ENCODE measurements around the gene OBSL1. TPM values are rescaled to one million over a fixed set of nuclear protein-coding genes. Genes with fewer than 3 reads are reported as not detected.
A peak's percentile ranks its signal among the peaks of the same experiment; 100 is the strongest.

Gene OBSL1
- total RNA-seq, 5 donors from 2014 or later (not counting 1 experiment from before 2014, with no cell fraction given), result 1.2 to 2.4 (median 1.2) TPM

DNA sequence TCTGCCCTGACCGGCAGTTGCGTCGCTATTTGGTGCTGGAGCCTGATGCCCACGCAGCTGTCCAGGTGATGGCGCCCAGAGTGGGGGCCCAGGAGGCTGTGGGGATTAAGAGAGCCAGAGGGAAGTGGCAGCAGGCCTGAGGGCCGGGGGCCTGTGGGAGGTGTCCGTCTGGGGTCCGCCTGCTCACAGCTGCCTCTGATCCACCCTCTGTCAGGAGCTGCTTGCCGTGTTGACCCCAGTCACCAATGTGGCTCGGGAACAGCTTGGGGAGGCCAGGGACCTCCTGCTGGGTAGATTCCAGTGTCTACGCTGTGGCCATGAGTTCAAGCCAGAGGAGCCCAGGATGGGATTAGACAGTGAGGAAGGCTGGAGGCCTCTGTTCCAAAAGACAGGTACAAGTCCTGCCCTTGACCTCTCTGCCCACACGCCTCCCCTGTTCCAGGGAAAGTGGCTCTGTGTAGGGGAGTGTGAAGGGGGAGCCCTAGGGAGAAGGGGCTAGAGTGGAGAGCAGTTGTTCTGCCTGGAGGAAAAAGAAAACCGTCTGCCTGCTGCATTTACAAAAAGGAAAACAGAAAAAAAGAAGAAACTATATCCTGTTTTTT, 37.9 kb upstream of the OBSL1 start:
- Histone ChIP-seq H3K36me3 (ENCODE audit: control insufficient read depth in 2 of 2, extremely low read depth in 1 of 2, insufficient read depth in 1 of 2, low read length in 1 of 2) (peaks cover 12 to 60% of the 10 kb centered on the region in 2 donors), H3K4me1 (ENCODE audit: control insufficient read depth in 1 of 2, extremely low read depth in 1 of 2, insufficient read depth in 2 of 2, low read length in 2 of 2) (peaks cover 2 to 12% of the 10 kb centered on the region in 2 experiments), H3K9me3 (no peaks in the 10 kb centered on the region), H3K4me3 (ENCODE audit: control insufficient read depth in 1 of 2, extremely low read depth in 1 of 2, low read length in 1 of 2) (no peak overlapping the region), H3K27ac (ENCODE audit: low read length) (no peak overlapping the region), H3K27me3 (replicated peaks in 1 of 2; ENCODE audit: control insufficient read depth in 2 of 2, extremely low read depth in 1 of 2, insufficient read depth in 2 of 2, low read length in 1 of 2) (no peaks in the 10 kb centered on the region)
- ChIA-PET POLR2A (no interaction called here), CTCF (no interaction called here)
- no peak overlapping the region for H3K27ac Mint-ChIP-seq
- WGBS (ENCODE audit: insufficient coverage), result 94% methylated on average over 9 of the region's 13 CpGs
- H3K27me3 Mint-ChIP-seq, result no peaks in the 10 kb centered on the region
- H3K9me3 Mint-ChIP-seq, result no peaks in the 10 kb centered on the region
- no peak overlapping the region for H3K4me3 Mint-ChIP-seq
- no peak for ATAC-seq (replicated peaks in 1 of 4)
- peaks cover 59% of the 10 kb centered on the region for H3K36me3 Mint-ChIP-seq
- H3K4me1 Mint-ChIP-seq, result peaks cover 11 to 13% (median 13%) of the 10 kb centered on the region in 3 donors
- DNase-seq, result no peak

DNA sequence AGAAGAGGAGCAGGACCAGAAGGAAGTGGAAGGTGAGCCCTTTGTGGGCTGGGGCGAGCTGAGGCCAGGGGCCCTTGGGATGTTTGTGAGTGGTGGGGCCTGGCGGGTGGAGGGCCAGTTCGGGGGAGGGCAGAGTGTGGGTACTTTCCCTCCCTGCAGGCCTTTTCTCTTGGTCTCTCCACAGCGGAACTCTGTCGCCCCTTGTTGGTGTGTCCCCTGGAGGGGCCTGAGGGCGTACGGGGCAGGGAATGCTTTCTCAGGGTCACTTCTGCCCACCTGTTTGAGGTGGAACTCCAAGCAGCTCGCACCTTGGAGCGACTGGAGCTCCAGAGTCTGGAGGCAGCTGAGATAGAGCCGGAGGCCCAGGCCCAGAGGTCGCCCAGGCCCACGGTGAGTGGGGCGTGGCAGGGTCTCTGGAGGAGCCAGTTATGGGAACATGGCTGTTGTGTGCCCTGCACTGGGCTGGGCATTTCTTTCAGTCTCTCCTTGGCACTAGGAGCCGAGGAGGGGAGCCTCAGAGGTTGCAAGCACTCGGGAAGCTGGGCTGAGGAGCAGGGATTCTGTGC, 37.1 kb upstream of the OBSL1 start:
- Mint-ChIP-seq H3K27me3 (no peaks in the 10 kb centered on the region), H3K4me3 (no peak overlapping the region), H3K27ac (no peak overlapping the region), H3K9me3 (no peaks in the 10 kb centered on the region), H3K4me1 (peaks cover 11 to 15% (median 13%) of the 10 kb centered on the region in 3 donors), H3K36me3 (peaks cover 64% of the 10 kb centered on the region)
- ChIA-PET POLR2A (no interaction called here), CTCF (no interaction called here)
- H3K4me1 ChIP-seq (ENCODE audit: control insufficient read depth in 1 of 2, extremely low read depth in 1 of 2, insufficient read depth in 2 of 2, low read length in 2 of 2), result peaks cover 2 to 12% of the 10 kb centered on the region in 2 experiments
- H3K9me3 ChIP-seq, result no peaks in the 10 kb centered on the region
- H3K27me3 ChIP-seq (replicated peaks in 1 of 2; ENCODE audit: control insufficient read depth in 2 of 2, extremely low read depth in 1 of 2, insufficient read depth in 2 of 2, low read length in 1 of 2), result no peaks in the 10 kb centered on the region
- no peak overlapping the region for H3K4me3 ChIP-seq (ENCODE audit: control insufficient read depth in 1 of 2, extremely low read depth in 1 of 2, low read length in 1 of 2)
- no peak for DNase-seq
- 86% methylated on average over 11 of the region's 15 CpGs for WGBS (ENCODE audit: insufficient coverage)
- H3K36me3 ChIP-seq (ENCODE audit: control insufficient read depth in 2 of 2, extremely low read depth in 1 of 2, insufficient read depth in 1 of 2, low read length in 1 of 2), result peaks cover 12 to 60% of the 10 kb centered on the region in 2 donors
- H3K27ac ChIP-seq (ENCODE audit: low read length), result no peak overlapping the region
- no peak for ATAC-seq (replicated peaks in 1 of 4)

DNA sequence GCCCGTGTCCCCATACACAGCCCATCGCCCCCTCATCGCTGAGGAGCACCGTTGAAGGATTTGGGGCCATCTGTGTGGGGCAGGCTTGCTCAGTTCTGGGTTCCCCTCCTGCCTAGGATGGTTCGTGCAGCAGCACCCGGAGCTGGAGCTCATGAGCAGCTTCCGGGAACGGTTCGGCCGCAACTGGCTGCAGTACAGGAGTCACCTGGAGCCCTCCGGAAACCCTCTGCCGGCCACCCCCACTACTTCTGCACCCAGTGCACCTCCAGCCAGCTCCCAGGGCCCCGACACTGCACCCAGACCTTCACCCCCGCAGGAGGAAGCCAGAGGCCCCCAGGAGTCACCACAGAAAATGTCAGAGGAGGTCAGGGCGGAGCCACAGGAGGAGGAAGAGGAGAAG, 36.6 kb upstream of the OBSL1 start:
- Mint-ChIP-seq H3K4me1 (peaks cover 10 to 14% (median 12%) of the 10 kb centered on the region in 3 donors), H3K9me3 (no peaks in the 10 kb centered on the region), H3K36me3 (peaks cover 63% of the 10 kb centered on the region), H3K27me3 (no peaks in the 10 kb centered on the region), H3K27ac (no peak overlapping the region), H3K4me3 (no peak overlapping the region)
- DNase-seq (no peak), ATAC-seq (replicated peaks in 1 of 4) (no peak)
- WGBS (ENCODE audit: insufficient coverage), result 96% methylated on average over 12 of the region's 15 CpGs
- Histone ChIP-seq H3K9me3 (no peaks in the 10 kb centered on the region), H3K4me1 (ENCODE audit: control insufficient read depth in 1 of 2, extremely low read depth in 1 of 2, insufficient read depth in 2 of 2, low read length in 2 of 2) (peaks cover 2 to 11% of the 10 kb centered on the region in 2 experiments), H3K27ac (ENCODE audit: low read length) (no peak overlapping the region), H3K36me3 (ENCODE audit: control insufficient read depth in 2 of 2, extremely low read depth in 1 of 2, insufficient read depth in 1 of 2, low read length in 1 of 2) (peaks cover 13 to 60% of the 10 kb centered on the region in 2 donors), H3K27me3 (replicated peaks in 1 of 2; ENCODE audit: control insufficient read depth in 2 of 2, extremely low read depth in 1 of 2, insufficient read depth in 2 of 2, low read length in 1 of 2) (no peaks in the 10 kb centered on the region), H3K4me3 (ENCODE audit: control insufficient read depth in 1 of 2, extremely low read depth in 1 of 2, low read length in 1 of 2) (no peak overlapping the region)
- CTCF ChIA-PET, result no interaction called here
- POLR2A ChIA-PET, result no interaction called here

DNA sequence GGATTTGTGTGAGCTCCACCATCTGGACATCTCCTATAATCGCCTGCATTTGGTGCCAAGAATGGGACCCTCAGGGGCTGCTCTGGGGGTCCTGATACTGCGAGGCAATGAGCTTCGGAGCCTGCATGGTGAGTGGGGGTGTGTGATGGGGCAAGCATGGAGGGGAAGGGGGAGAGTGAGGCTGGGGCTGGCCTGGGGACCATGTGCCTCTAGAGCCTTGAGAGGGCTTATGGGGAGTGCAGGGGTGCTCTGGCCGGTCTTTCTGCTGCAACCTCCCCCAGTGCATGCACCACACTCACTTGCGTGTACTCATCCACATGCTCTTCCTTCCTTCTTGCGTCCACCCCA, 34.2 kb upstream of the OBSL1 start:
- WGBS (ENCODE audit: insufficient coverage), result no CpG with 5 or more reads among the region's 6 CpGs
- no peaks in the 10 kb centered on the region for H3K9me3 ChIP-seq
- peaks cover 21 to 63% of the 10 kb centered on the region in 2 donors for H3K36me3 ChIP-seq (ENCODE audit: control insufficient read depth in 2 of 2, extremely low read depth in 1 of 2, insufficient read depth in 1 of 2, low read length in 1 of 2)
- peaks cover 0 to 4% (median 2%) of the 10 kb centered on the region in 3 donors for H3K4me1 Mint-ChIP-seq
- H3K27me3 Mint-ChIP-seq, result no peaks in the 10 kb centered on the region
- no peaks in the 10 kb centered on the region for H3K27me3 ChIP-seq (replicated peaks in 1 of 2; ENCODE audit: control insufficient read depth in 2 of 2, extremely low read depth in 1 of 2, insufficient read depth in 2 of 2, low read length in 1 of 2)
- H3K4me3 Mint-ChIP-seq, result no peak overlapping the region
- H3K4me1 ChIP-seq (ENCODE audit: control insufficient read depth in 1 of 2, extremely low read depth in 1 of 2, insufficient read depth in 2 of 2, low read length in 2 of 2), result no peaks in the 10 kb centered on the region
- H3K9me3 Mint-ChIP-seq, result no peaks in the 10 kb centered on the region
- H3K27ac ChIP-seq (ENCODE audit: low read length), result no peak overlapping the region
- ATAC-seq (replicated peaks in 1 of 4), result no peak
- ChIA-PET CTCF (no interaction called here), POLR2A (no interaction called here)
- H3K4me3 ChIP-seq (ENCODE audit: control insufficient read depth in 1 of 2, extremely low read depth in 1 of 2, low read length in 1 of 2), result no peak overlapping the region
- no peak for DNase-seq
- H3K27ac Mint-ChIP-seq, result no peak overlapping the region
- peaks cover 60% of the 10 kb centered on the region for H3K36me3 Mint-ChIP-seq

DNA sequence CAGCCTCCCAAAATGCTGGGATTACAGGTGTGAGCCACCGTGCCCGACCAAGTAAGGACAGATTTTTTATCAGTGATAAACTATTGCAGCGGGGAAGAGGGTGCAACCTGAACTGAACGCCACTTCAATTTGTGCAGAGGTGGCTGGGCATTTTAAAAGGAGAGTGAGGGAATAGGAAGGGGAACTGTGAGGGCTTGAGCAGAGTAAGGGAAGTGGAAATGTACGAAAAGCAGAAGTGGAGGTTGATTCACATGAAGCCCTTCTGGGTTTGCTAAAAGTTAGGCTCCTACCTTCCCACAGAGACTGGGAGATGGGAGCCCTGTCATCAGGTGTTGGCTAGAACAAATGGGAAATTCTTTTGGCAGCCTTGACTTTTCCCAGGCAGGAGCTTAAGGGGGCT, 32.4 kb upstream of the OBSL1 start:
- H3K27ac ChIP-seq (ENCODE audit: low read length), result no peak overlapping the region
- Mint-ChIP-seq H3K4me1 (peaks cover 7 to 12% (median 7%) of the 10 kb centered on the region in 3 donors), H3K27me3 (no peaks in the 10 kb centered on the region), H3K9me3 (no peaks in the 10 kb centered on the region), H3K4me3 (no peak overlapping the region), H3K36me3 (peaks cover 54% of the 10 kb centered on the region), H3K27ac (no peak overlapping the region)
- H3K36me3 ChIP-seq (ENCODE audit: control insufficient read depth in 2 of 2, extremely low read depth in 1 of 2, insufficient read depth in 1 of 2, low read length in 1 of 2), result peaks cover 21 to 56% of the 10 kb centered on the region in 2 donors
- no peak overlapping the region for H3K4me3 ChIP-seq (ENCODE audit: control insufficient read depth in 1 of 2, extremely low read depth in 1 of 2, low read length in 1 of 2)
- POLR2A ChIA-PET, result no interaction called here
- no peaks in the 10 kb centered on the region for H3K9me3 ChIP-seq
- CTCF ChIA-PET, result no interaction called here
- no peaks in the 10 kb centered on the region for H3K27me3 ChIP-seq (replicated peaks in 1 of 2; ENCODE audit: control insufficient read depth in 2 of 2, extremely low read depth in 1 of 2, insufficient read depth in 2 of 2, low read length in 1 of 2)
- DNase-seq, result no peak
- ATAC-seq (replicated peaks in 1 of 4), result no peak
- 46% methylated on average over 4 of the region's 5 CpGs for WGBS (ENCODE audit: insufficient coverage)
- H3K4me1 ChIP-seq (ENCODE audit: control insufficient read depth in 1 of 2, extremely low read depth in 1 of 2, insufficient read depth in 2 of 2, low read length in 2 of 2), result no peaks in the 10 kb centered on the region

DNA sequence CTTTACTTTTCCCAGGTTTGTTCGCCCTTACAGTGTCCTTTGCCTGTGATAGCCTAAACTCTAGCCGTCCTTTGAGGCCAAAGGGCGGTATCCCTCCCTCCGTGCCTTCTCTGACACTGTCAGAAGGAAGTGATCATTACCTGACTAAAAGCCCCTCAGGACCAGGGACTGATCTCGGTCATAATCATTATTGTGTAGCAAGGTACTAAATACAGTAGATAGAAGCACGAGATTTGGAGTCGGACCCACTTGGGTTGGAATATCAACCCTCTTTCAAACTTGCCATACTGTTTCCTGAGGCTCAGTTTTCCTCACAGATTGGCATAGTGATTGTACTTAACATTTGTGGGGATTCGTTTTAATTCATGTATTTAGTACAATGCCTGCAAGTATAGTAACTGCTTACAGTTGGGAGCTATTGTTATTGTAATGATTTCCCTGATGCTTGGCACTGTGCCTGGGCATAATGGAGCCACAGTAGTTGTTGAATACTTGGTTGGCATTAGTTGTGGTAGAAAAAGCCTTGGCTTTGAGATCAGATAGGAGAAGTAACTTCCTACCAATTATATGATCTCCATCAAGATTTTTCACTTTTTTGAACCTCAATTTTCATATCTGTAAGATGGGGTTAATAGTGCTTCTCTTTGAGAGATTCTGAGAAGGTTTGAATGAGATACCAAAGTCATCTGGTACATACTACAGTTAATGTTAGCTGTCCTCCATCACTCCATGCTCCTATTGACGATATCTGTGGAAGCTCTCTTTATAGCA, 27.2 kb upstream of the OBSL1 start:
- peaks cover 13 to 18% of the 10 kb centered on the region in 2 donors for H3K36me3 ChIP-seq (ENCODE audit: control insufficient read depth in 2 of 2, extremely low read depth in 1 of 2, insufficient read depth in 1 of 2, low read length in 1 of 2)
- H3K4me3 ChIP-seq (ENCODE audit: control insufficient read depth in 1 of 2, extremely low read depth in 1 of 2, low read length in 1 of 2), result peak overlapping the region; percentile 82 to 100
- H3K4me1 Mint-ChIP-seq, result peaks cover 18 to 24% (median 22%) of the 10 kb centered on the region in 3 donors
- ATAC-seq (replicated peaks in 1 of 4), result no peak
- peaks cover 0 to 2% of the 10 kb centered on the region in 2 experiments for H3K27me3 ChIP-seq (replicated peaks in 1 of 2; ENCODE audit: control insufficient read depth in 2 of 2, extremely low read depth in 1 of 2, insufficient read depth in 2 of 2, low read length in 1 of 2)
- peaks cover 18% of the 10 kb centered on the region for H3K36me3 Mint-ChIP-seq
- H3K9me3 Mint-ChIP-seq, result no peaks in the 10 kb centered on the region
- H3K27me3 Mint-ChIP-seq, result peaks cover 0 to 5% of the 10 kb centered on the region in 2 donors
- ChIA-PET CTCF (interaction anchor here in 1 of 2 donors (0.7 kb wide), 1 partner anchor 1975 kb away, joined by 4 read pairs; no protein-coding TSS in a partner anchor), POLR2A (interaction anchor here in 1 of 2 donors (0.6 kb wide), 1 partner anchor 14 kb away, joined by 4 read pairs; no protein-coding TSS in a partner anchor)
- peak overlapping the region; percentile 88 to 97 for H3K27ac Mint-ChIP-seq
- DNase-seq, result no peak
- H3K9me3 ChIP-seq, result no peaks in the 10 kb centered on the region
- H3K4me1 ChIP-seq (ENCODE audit: control insufficient read depth in 1 of 2, extremely low read depth in 1 of 2, insufficient read depth in 2 of 2, low read length in 2 of 2), result peaks cover 3 to 13% of the 10 kb centered on the region in 2 experiments
- 50% methylated on average over 2 of the region's 9 CpGs for WGBS (ENCODE audit: insufficient coverage)
- peak overlapping the region; percentile 93 to 95 (median 93) for H3K4me3 Mint-ChIP-seq
- H3K27ac ChIP-seq (ENCODE audit: low read length), result peak overlapping the region; percentile 65

Data from T-cell (primary cell).